SU-DHL-6 (cell line): ENCODE measurements around the gene NUMA1.
A peak's percentile ranks its signal among the peaks of the same experiment; 100 is the strongest.

Experiments
- H2AFZ ChIP-seq: fragments of 200-600 bp; sonication (generic); 2 replicates; pipeline ENCODE4 v1.6.1; 2014; ENCODE audit warnings: low read depth, mild to moderate bottlenecking, moderate library complexity, mixed read lengths, antibody characterized with exemption, low read length; ENCODE audit not compliant: severe bottlenecking
- H3F3A ChIP-seq: fragments of 200-600 bp; shearing (Covaris generic); 2 replicates; pipeline ENCODE4 v1.6.0; 2016; ENCODE audit warnings: antibody characterized with exemption, mild to moderate bottlenecking; ENCODE audit not compliant: insufficient read depth
- H3K27ac ChIP-seq: fragments of 200-600 bp; sonication (generic); 2 replicates; pipeline ENCODE4 v1.5.1; 2016; ENCODE audit warnings: low read depth, mild to moderate bottlenecking, low read length, moderate library complexity, mixed read lengths
- H3K27me3 ChIP-seq: fragments of 200-600 bp; sonication (generic), shearing (Covaris generic); 2 replicates; pipeline ENCODE4 v1.6.0; 2014; ENCODE audit warnings: mild to moderate bottlenecking, low read length
- H3K36me3 ChIP-seq: fragments of 200-600 bp; sonication (generic); 2 replicates; pipeline ENCODE4 v1.6.1; 2014; ENCODE audit warnings: mild to moderate bottlenecking, low read length, mixed read lengths
- H3K4me2 ChIP-seq: fragments of 300-600, 200-600 bp; shearing (Covaris generic), sonication (generic); 2 replicates; pipeline ENCODE4 v1.6.0; 2014; ENCODE audit warnings: low read length, low read depth, mild to moderate bottlenecking; ENCODE audit not compliant: poor library complexity, severe bottlenecking
- H3K4me3 ChIP-seq: fragments of 200-600 bp; sonication (generic); 2 replicates; pipeline ENCODE4 v1.5.1; 2014; ENCODE audit warnings: antibody characterized with exemption, low read length, mild to moderate bottlenecking, mixed read lengths; ENCODE audit not compliant: insufficient read depth, poor library complexity, severe bottlenecking
- H3K79me2 ChIP-seq: fragments of 200-600 bp; sonication (generic); 2 replicates; pipeline ENCODE4 v1.6.1; 2014; ENCODE audit warnings: mild to moderate bottlenecking, low read length, moderate library complexity; ENCODE audit not compliant: insufficient read depth
- H3K9ac ChIP-seq: fragments of 200-600 bp; sonication (generic); 2 replicates; pipeline ENCODE4 v1.7.0; 2014; ENCODE audit warnings: mild to moderate bottlenecking, low read length
- H3K9me2 ChIP-seq: fragments of 200-600 bp; sonication (generic); replicated peaks from 2 replicates; pipeline ENCODE4 v1.6.1; 2014; ENCODE audit warnings: low read length; ENCODE audit not compliant: insufficient read depth
- H3K9me3 ChIP-seq: fragments of 200-600 bp; sonication (generic); 2 replicates; pipeline ENCODE4 v1.6.1; 2014; ENCODE audit warnings: low read length, mixed read lengths; ENCODE audit not compliant: insufficient read depth
- H4K20me1 ChIP-seq: fragments of 200-600 bp; sonication (generic); 2 replicates; pipeline ENCODE4 v1.6.1; 2014; ENCODE audit warnings: low read depth, mild to moderate bottlenecking, antibody characterized with exemption, low read length, moderate library complexity, mixed read lengths
- EZH2phosphoT487 ChIP-seq: fragments of 200-600 bp; sonication (generic), shearing (Covaris generic); conservative IDR thresholded peaks from 2 replicates; pipeline ENCODE4 v1.6.1; 2018; ENCODE audit warnings: mild to moderate bottlenecking, antibody characterized with exemption, low read length, moderate library complexity, mixed read lengths
- TF ChIP-seq, protein P1 (sequence below): fragments of 200-600 bp; sonication (generic); IDR thresholded peaks from one replicate; pipeline ENCODE4 v1.5.1; 2017; ENCODE audit warnings: antibody characterized with exemption, mild to moderate bottlenecking, low read length, moderate library complexity; ENCODE audit not compliant: insufficient read depth, poor library complexity, severe bottlenecking

NUMA1 gene

DNA sequence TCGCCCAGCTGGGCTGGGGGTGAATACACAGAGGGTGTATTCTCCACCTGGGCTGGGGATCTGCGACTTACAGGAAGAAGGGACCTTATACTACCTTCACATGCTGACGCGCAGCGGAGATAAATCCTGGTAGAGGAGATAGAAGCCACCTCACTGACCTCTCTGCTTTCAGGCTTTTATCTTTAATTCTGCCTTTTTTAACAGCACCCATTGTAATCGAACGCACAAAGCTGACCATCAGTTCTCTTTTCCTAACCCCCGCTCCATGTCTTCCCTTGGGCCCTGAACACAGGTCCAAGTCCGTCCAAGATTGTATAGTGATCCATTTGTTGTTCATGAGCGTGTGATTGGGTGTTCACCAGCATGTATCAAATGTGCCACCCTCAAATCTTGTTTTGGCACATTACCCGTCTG, 23.4 kb upstream of the NUMA1 start:
- Histone ChIP-seq H2AFZ (peak overlapping the region; percentile 3), H3F3A (no peaks in the 10 kb centered on the region), H4K20me1 (no peaks in the 10 kb centered on the region), H3K4me2 (peak overlapping the region; percentile 49), H3K27ac (no peak overlapping the region), H3K4me3 (peak overlapping the region; percentile 37), H3K27me3 (no peaks in the 10 kb centered on the region), H3K9me2 (no peaks in the 10 kb centered on the region), H3K79me2 (peaks cover 38% of the 10 kb centered on the region), H3K9ac (no peak overlapping the region), H3K9me3 (no peaks in the 10 kb centered on the region), H3K36me3 (no peaks in the 10 kb centered on the region)
- TF ChIP-seq, protein P1, sequence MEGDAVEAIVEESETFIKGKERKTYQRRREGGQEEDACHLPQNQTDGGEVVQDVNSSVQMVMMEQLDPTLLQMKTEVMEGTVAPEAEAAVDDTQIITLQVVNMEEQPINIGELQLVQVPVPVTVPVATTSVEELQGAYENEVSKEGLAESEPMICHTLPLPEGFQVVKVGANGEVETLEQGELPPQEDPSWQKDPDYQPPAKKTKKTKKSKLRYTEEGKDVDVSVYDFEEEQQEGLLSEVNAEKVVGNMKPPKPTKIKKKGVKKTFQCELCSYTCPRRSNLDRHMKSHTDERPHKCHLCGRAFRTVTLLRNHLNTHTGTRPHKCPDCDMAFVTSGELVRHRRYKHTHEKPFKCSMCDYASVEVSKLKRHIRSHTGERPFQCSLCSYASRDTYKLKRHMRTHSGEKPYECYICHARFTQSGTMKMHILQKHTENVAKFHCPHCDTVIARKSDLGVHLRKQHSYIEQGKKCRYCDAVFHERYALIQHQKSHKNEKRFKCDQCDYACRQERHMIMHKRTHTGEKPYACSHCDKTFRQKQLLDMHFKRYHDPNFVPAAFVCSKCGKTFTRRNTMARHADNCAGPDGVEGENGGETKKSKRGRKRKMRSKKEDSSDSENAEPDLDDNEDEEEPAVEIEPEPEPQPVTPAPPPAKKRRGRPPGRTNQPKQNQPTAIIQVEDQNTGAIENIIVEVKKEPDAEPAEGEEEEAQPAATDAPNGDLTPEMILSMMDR, result no peak
- TF ChIP-seq EZH2phosphoT487, result no peak

DNA sequence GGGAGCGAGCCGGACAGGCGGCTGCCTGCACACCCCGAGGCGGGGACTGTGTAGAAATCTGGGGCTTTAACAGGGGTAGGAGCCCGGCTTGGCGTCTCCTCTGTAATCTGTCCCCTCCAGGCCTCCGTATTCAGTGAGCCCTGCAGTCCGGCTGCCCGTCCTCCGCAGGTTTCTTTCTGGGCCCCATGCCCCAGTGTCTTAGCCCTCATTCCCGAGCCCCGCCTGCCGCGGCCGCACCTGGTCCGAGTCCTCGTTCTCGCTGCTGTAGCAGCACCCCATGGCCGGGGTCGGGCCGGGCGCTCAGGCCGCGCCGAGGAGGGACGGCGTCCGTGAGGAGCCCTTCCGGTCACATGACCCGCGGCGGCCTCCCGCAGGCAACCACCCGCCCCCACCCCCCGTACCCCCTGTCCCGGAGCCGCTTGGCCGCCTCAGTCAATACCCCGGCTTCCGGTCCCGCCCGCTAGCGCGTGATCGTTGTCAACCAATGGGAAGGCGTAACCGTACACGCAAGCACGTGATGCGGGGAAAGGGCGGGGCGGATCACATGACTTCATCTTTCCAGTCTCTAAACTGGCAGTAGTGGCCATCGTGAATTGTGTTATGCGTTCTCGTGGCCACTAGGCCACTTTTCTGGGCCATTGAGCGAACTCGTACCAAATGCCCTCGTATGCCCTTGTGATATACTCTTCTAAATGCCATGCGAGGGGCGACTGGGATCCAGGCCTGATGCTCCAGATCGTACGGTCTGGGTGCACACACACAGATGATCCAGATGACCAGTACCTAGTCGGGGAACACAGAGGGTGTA, 22.8 kb upstream of the NUMA1 start, which contains the start of gene LAMTOR1:
LAMTOR1 (minus strand) TSS at position 352 of the 808 bp plus-strand sequence; CDS start at position 279, 73 bp downstream.
- H3K27me3 ChIP-seq, result no peaks in the 10 kb centered on the region
- no peaks in the 10 kb centered on the region for H3K9me3 ChIP-seq
- peaks cover 38% of the 10 kb centered on the region for H3K79me2 ChIP-seq
- peak within 1 kb of the TSS; percentile 96 for H3K9ac ChIP-seq
- no peaks in the 10 kb centered on the region for H3K9me2 ChIP-seq
- peak within 1 kb of the TSS; percentile 97 for H3K4me3 ChIP-seq
- no peaks in the 10 kb centered on the region for H3K36me3 ChIP-seq
- no peaks in the 10 kb centered on the region for H4K20me1 ChIP-seq
- no peak for TF ChIP-seq EZH2phosphoT487
- TF ChIP-seq, protein P1, result no peak
- no peaks in the 10 kb centered on the region for H3F3A ChIP-seq
- peak within 1 kb of the TSS; percentile 28 for H2AFZ ChIP-seq
- H3K27ac ChIP-seq, result peak within 1 kb of the TSS; percentile 76
- H3K4me2 ChIP-seq, result peak within 1 kb of the TSS; percentile 79

DNA sequence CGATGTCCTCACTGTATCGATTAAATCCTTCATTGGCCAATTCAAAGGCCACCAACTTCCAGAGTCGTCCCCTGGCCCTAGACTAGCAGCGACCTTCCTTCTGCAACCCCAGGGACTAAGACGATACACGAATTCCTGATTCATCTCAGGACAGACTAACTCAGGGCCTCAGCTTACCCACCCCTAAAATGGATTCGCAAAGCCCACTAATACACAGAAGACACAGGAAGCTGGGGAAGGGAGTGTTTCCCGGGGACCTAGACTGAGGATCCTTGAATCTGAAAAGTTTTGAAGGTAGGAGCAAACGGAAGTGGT, 22.2 kb upstream of the NUMA1 start:
- Histone ChIP-seq H3K9ac (peak overlapping the region; percentile 96), H3F3A (no peaks in the 10 kb centered on the region), H3K27me3 (no peaks in the 10 kb centered on the region), H3K36me3 (no peaks in the 10 kb centered on the region), H3K79me2 (peaks cover 38% of the 10 kb centered on the region), H3K27ac (peak overlapping the region; percentile 76), H4K20me1 (no peaks in the 10 kb centered on the region), H2AFZ (peak overlapping the region; percentile 28), H3K9me2 (no peaks in the 10 kb centered on the region), H3K4me2 (peak overlapping the region; percentile 79), H3K4me3 (peak overlapping the region; percentile 97), H3K9me3 (no peaks in the 10 kb centered on the region)
- TF ChIP-seq, protein P1, result no peak
- TF ChIP-seq EZH2phosphoT487, result no peak
